Heart right ventricle (tissue), 16 donors: ENCODE results near the gene NPEPL1. TPM values are rescaled to one million over a fixed set of nuclear protein-coding genes. Genes with fewer than 3 reads are reported as not detected.

Source experiments
- ATAC-seq, 8 donors: fragments of 200-7000 bp; cut with Tn5 transposase; one replicate each; pipeline ENCODE4 v1.9.1; 2020; ENCODE audit warnings: mild to moderate bottlenecking in 8 of 8, moderate library complexity in 8 of 8, moderate number of reproducible peaks in 1 of 8
- DNase-seq, 2 donors: peaks; one replicate each; pipeline ENCODE4 v3.0.0-alpha.2; 2020
- H3K27ac ChIP-seq, 10 donors: fragments of 200-600 bp; sonication (generic) in 2 of 10; one replicate each; pipeline versions ENCODE4 v1.5.0 to v1.8.0; 2020 to 2022; ENCODE audit warnings: mild to moderate bottlenecking in 3 of 10
- H3K27me3 ChIP-seq, 7 donors: fragments of 200-600 bp; one replicate each; pipeline ENCODE4 v1.8.0; 2021 to 2022; ENCODE audit warnings: mild to moderate bottlenecking in 2 of 7
- H3K36me3 ChIP-seq, 9 donors: fragments of 200-600 bp; sonication (generic) in 1 of 9; one replicate each; pipeline versions ENCODE4 v1.5.0 to v1.8.0; 2020 to 2022; ENCODE audit warnings: mild to moderate bottlenecking in 2 of 9
- H3K4me1 ChIP-seq, 9 donors: fragments of 200-600 bp; sonication (generic) in 1 of 9; one replicate each; pipeline versions ENCODE4 v1.5.0 to v1.8.0; 2020 to 2022; ENCODE audit warnings: mild to moderate bottlenecking in 4 of 9
- H3K4me3 ChIP-seq, 10 donors: fragments of 200-600 bp; sonication (generic) in 2 of 10; one replicate each; pipeline versions ENCODE4 v1.5.0 to v1.8.0; 2020 to 2022; ENCODE audit warnings: mild to moderate bottlenecking in 7 of 10, moderate library complexity in 2 of 10
- H3K9me3 ChIP-seq, 11 donors: fragments of 200-600 bp in 10 of 11; sonication (generic) in 2 of 11; one replicate each; pipeline versions ENCODE4 v1.5.0 to v1.8.0; 2013 to 2022; ENCODE audit warnings: mild to moderate bottlenecking in 2 of 11, control low read depth in 1 of 11, moderate library complexity in 1 of 11
- WGBS, 2 donors: extraction: QIAGEN DNeasy Blood & Tissue Kit; methylation state at CpG; one replicate each; pipeline ENCODE4 v1.1.7; 2013; ENCODE audit warnings: inconsistent platforms in 1 of 2; 5-methylcytosine and 5-hydroxymethylcytosine counted together
- intact Hi-C, 10 donors: fragments of 100-400 bp; cut with DNase I; formaldehyde crosslinking; loops; one replicate each; pipeline versions ENCODE4 v1.11.1 to v1.14.2; 2022
- polyA plus RNA-seq, 2 donors: library from polyadenylated mRNA; stranded (reverse); fragments of 200-250 nt; gene quantifications; one replicate each; pipeline ENCODE4 v1.2.3, GENCODE V29; 2013
- total RNA-seq, 10 donors: library from RNA; stranded (reverse); fragmentation: NEBNext Ultra II Directional in 3 of 10; extraction: Animal tissue kit (Norgen Biotek cat#: 25700) in 3 of 10; gene quantifications; one replicate each; pipeline versions ENCODE4 v1.2.1 to v1.2.4, GENCODE V29; 2021 to 2023
- TF ChIP-seq, protein P1 (sequence below), 9 donors: fragments of 200-600 bp; sonication (generic) in 2 of 9; IDR thresholded peaks; one replicate each; pipeline versions ENCODE4 v1.5.0 to v1.8.0; 2021 to 2022; ENCODE audit warnings: antibody characterized with exemption in 9 of 9, mild to moderate bottlenecking in 5 of 9, moderate library complexity in 1 of 9
- donor health status: Arrhythmogenic right ventricular cardiomyopathy.
- donor health status: ischemic (EF 13 %, LVEDD 7.1; RV severe dilation, severe dysfunction).
- donor health status: healthy with polysubstance abuse.
- donor health status: DM: no; HTN: yes; CAD: no.
- donor health status: DM: no; HTN: no; CAD: no.
- donor health status: ischemic (EF 25% LVEDD 6.9; RV normal size, moderate dysfunction).
- donor health status: ischemic (EF 25% LVEDD 5.7; RV mildly dilated, moderate dysfunction).
- donor health status: healthy.
- donor health status: DM: yes; HTN: yes; CAD: no.
- donor health status: Ischemic cardiomyopathy.
- donor health status: ischemic (EF 35%, LVEDD 5.7; RV mildly dilated, moderate dysfunction).
- donor health status: nonischemic (EF 11% LVEDD 7.7; RV severe dilation, severe dysfunction).
- donor health status: DM: yes; HTN: yes; CAD: no.
- donor health status: PGD.
- donor health status: ischemic (EF 29% LVEDD 5.4; RV normal size, mild dysfunction).
- donor health status: nonischemic (EF 23%, LVEDD 6.1; RV moderate dilation, normal function).

The NPEPL1 gene
- total and polyA plus RNA-seq, 12 donors = 16.7 to 46.7 (median 29.9) TPM

DNA sequence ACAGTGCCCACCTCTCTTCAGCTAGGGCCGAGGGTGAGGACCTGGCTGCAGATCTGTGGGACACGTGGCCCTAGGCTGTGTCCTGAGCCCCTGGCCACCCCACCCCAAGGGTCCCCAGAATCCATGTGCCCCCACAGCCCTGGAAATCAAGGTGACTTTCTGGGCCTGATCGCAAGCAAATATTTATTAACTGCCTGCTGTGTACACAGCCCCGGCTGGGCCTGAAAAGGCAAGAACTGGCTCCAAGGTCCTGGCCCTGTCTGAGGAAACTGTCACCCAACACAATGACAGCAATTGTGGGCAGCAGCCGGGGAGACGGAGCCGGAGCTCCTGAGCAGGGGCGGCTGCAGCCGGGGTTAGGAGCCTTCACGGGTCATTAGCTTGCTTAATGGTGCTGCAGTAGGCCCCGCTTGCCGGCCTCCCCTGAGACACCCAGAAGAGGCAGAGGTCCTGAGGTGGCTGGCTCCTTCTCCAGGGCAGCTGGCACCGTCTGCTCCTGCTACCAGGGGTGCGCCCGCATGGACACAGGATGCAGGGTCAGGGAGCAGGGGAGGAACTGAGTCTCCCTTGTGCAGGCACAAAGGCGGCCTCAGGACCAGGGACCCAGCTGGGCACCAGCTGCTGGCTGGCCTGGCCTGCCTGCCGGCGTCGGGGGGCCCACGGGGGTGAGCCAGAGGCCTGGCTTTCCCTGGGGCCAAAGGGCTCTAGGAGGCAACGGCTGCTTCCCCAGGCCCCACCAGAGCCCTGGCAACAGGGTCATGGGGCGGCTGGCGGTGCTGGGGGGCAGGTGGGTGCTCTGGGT, 24.1 kb downstream of the NPEPL1 start:
- Histone ChIP-seq H3K4me3 (no peak overlapping the region), H3K36me3 (peaks cover 0 to 21% (median 0%) of the 10 kb centered on the region in 9 donors), H3K4me1 (no peaks in the 10 kb centered on the region), H3K9me3 (no peaks in the 10 kb centered on the region), H3K27me3 (peaks cover 0 to 21% (median 10%) of the 10 kb centered on the region in 7 donors), H3K27ac (no peak overlapping the region)
- DNase-seq (no peak), ATAC-seq (peak in 1 of 8 donors; percentile 20)
- WGBS, 2 donors = 74 to 82% methylated on average over 23 of the region's 23 CpGs
- intact Hi-C loops = no loop called here
- TF ChIP-seq, protein P1, sequence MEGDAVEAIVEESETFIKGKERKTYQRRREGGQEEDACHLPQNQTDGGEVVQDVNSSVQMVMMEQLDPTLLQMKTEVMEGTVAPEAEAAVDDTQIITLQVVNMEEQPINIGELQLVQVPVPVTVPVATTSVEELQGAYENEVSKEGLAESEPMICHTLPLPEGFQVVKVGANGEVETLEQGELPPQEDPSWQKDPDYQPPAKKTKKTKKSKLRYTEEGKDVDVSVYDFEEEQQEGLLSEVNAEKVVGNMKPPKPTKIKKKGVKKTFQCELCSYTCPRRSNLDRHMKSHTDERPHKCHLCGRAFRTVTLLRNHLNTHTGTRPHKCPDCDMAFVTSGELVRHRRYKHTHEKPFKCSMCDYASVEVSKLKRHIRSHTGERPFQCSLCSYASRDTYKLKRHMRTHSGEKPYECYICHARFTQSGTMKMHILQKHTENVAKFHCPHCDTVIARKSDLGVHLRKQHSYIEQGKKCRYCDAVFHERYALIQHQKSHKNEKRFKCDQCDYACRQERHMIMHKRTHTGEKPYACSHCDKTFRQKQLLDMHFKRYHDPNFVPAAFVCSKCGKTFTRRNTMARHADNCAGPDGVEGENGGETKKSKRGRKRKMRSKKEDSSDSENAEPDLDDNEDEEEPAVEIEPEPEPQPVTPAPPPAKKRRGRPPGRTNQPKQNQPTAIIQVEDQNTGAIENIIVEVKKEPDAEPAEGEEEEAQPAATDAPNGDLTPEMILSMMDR (IDR thresholded peaks at IDR 0.05) = no peak

DNA sequence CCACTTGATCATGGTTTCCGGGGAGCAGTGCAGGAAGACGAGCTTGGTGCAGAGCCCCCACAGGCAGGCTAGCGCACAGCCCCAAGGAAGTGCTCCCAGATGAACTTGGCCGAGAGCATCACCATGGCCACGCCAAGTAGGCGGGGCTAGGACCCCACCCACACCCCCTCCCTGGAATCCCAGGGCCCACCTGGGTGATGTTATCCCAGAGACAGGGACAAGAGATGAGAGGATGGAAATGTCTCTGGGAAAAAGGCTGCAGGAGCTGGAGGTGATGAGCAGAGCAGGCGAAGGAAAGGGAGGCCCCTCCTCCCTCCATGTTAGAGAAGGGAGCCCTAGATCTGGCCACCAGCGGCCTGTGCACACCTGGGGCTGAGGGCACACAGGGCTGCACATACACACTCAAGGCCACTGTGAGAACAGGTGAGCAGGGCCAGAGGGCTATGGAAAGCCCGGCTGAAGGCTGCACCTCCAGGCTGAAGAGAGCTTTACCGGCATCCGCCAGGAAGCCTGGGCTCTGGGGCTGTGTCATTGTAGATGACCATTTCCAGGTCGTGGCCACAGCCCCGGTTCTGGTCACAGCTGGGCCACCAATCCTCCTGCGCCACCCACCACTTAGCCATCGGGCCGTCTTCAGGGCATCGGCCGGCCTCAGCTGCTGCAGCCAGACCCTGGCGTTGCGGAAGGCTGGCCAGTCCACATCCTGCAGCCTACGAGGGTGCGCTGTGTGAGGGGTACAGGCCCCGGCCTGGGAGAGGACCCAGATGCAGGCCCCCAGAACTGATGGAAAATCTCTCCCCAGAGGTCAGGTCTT, 24.9 kb downstream of the NPEPL1 start:
- intact Hi-C loops = no loop called here
- H3K4me3 ChIP-seq = no peak overlapping the region
- no peak overlapping the region for H3K27ac ChIP-seq
- peaks cover 0 to 21% (median 0%) of the 10 kb centered on the region in 9 donors for H3K36me3 ChIP-seq
- ATAC-seq (peak in 1 of 8 donors; percentile 25), DNase-seq (no peak)
- 88% methylated on average over 23 of the region's 23 CpGs for whole genome bisulfite sequencing, 2 donors
- peaks cover 0 to 29% (median 17%) of the 10 kb centered on the region in 7 donors for H3K27me3 ChIP-seq
- H3K4me1 ChIP-seq = no peaks in the 10 kb centered on the region
- TF ChIP-seq, protein P1 (IDR thresholded peaks at IDR 0.05) = no peak
- no peaks in the 10 kb centered on the region for H3K9me3 ChIP-seq

DNA sequence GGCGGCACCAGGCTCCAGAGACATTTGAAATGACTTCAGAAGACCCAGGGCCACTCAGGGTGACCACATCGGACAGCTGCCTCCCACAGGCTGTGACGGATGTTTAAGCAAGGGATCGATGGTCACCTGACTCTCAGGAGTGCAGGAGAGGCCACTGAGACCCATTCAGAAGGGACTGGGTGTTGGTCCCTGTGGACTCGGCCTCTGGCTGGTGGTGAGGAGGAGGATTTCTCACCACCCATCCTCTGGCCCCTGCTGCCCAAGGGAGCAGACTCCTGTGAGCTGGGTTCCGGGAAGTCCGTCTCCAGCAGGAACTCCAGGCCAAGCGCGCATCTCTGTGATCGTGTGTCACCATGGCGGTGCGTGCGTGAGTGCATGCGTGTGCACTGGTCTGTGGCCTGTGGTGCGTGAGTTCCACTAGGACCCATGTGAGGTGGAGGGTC, 25.5 kb downstream of the NPEPL1 start:
- H3K27me3 ChIP-seq = peaks cover 0 to 35% (median 24%) of the 10 kb centered on the region in 7 donors
- H3K4me3 ChIP-seq = no peak overlapping the region
- intact Hi-C loops = no loop called here
- peaks cover 0 to 20% (median 0%) of the 10 kb centered on the region in 9 donors for H3K36me3 ChIP-seq
- TF ChIP-seq, protein P1 (IDR thresholded peaks at IDR 0.05) = no peak
- DNase-seq (no peak), ATAC-seq (no peak)
- H3K27ac ChIP-seq = no peak overlapping the region
- H3K9me3 ChIP-seq = no peaks in the 10 kb centered on the region
- WGBS, 2 donors = 90 to 92% methylated on average over 15 of the region's 15 CpGs
- no peaks in the 10 kb centered on the region for H3K4me1 ChIP-seq

DNA sequence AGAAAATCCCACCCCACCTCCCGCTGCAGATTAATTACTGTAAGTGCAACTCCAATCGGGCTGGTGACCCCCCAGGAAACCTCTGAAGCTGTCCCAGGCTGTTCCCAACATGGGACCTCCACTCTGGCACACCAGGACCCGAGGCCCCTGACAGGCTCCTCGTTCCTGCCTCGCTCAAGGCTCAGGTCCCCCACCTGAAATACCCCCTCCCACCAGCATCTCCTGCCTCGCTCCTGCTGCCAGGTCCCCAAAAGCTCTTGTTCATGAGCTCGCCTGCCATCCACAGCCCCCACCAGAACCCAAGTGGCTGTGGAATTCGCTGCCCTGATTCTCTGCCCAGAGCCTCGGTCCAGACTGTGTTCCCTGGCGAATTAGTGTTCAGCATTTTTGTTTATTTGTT, 26.1 kb downstream of the NPEPL1 start:
- Histone ChIP-seq H3K27me3 (peaks cover 0 to 41% (median 29%) of the 10 kb centered on the region in 7 donors), H3K4me3 (no peak overlapping the region), H3K36me3 (peaks cover 0 to 20% (median 0%) of the 10 kb centered on the region in 9 donors), H3K27ac (no peak overlapping the region), H3K4me1 (no peaks in the 10 kb centered on the region), H3K9me3 (no peaks in the 10 kb centered on the region)
- ATAC-seq (no peak), DNase-seq (no peak)
- TF ChIP-seq, protein P1 (IDR thresholded peaks at IDR 0.05) = no peak
- 84 to 87% methylated on average over 10 of the region's 10 CpGs for WGBS, 2 donors
- intact Hi-C loops = no loop called here
